Stomach (tissue), 4 donors: ENCODE data around the gene FBXL7.

Experiments used
- POLR2A ChIP-seq, 4 donors: fragments of 450-650 bp; IDR thresholded peaks; one replicate each; pipeline ENCODE4 v1.6.1; 2016; ENCODE audit warnings: antibody characterized with exemption in 4 of 4, control low read depth in 2 of 4, mild to moderate bottlenecking in 1 of 4, moderate library complexity in 1 of 4
- POLR2AphosphoS5 ChIP-seq, 3 donors: sonication (generic); formaldehyde crosslinking; IDR thresholded peaks; one replicate each; pipeline ENCODE4 v1.6.1; 2016; ENCODE audit warnings: antibody characterized with exemption in 3 of 3
- TF ChIP-seq, protein P1 (sequence below), 7 experiments: fragments of 450-650 bp in 4 of 7; fragments of 200-600 bp in 3 of 7; sonication (generic) in 3 of 7; IDR thresholded peaks; one replicate each; pipeline ENCODE4 v1.5.1; 2016 to 2019; ENCODE audit warnings: antibody characterized with exemption in 7 of 7, control low read depth in 2 of 7, mild to moderate bottlenecking in 1 of 7

DNA sequence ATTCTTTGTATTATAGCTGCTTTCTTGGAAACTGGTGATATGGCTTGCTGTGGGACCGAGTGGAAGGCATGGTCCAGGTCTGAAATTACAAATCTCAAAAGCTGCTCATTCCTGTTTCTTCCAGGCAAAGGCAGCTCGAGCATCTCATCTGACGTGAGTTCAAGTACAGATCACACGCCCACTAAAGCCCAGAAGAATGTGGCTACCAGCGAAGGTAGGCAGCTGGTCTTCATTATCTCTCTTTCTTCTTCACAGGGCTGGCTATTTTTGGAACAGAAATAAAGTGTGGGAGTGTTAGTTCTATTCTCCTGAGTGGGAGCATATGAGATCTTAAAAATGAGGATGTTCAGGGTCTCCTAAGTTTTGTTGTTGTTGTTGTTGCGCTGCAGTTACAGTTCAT is 115.9 kb downstream of the FBXL7 start:
- TF ChIP-seq, protein P1, sequence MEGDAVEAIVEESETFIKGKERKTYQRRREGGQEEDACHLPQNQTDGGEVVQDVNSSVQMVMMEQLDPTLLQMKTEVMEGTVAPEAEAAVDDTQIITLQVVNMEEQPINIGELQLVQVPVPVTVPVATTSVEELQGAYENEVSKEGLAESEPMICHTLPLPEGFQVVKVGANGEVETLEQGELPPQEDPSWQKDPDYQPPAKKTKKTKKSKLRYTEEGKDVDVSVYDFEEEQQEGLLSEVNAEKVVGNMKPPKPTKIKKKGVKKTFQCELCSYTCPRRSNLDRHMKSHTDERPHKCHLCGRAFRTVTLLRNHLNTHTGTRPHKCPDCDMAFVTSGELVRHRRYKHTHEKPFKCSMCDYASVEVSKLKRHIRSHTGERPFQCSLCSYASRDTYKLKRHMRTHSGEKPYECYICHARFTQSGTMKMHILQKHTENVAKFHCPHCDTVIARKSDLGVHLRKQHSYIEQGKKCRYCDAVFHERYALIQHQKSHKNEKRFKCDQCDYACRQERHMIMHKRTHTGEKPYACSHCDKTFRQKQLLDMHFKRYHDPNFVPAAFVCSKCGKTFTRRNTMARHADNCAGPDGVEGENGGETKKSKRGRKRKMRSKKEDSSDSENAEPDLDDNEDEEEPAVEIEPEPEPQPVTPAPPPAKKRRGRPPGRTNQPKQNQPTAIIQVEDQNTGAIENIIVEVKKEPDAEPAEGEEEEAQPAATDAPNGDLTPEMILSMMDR (IDR thresholded peaks at IDR 0.05): no peak
- TF ChIP-seq POLR2A (IDR thresholded peaks at IDR 0.05) (no peak), POLR2AphosphoS5 (IDR thresholded peaks at IDR 0.05) (no peak)
